NT2/D1 (cell line): ENCODE results near the gene CNOT11.

Experiments
- SUZ12 ChIP-seq: IDR thresholded peaks from 2 replicates; pipeline ENCODE4 v1.6.1; 2011; ENCODE audit not compliant: insufficient read length, insufficient read depth; ENCODE audit errors: extremely low read depth
- YY1 ChIP-seq: IDR thresholded peaks from 2 replicates; pipeline ENCODE4 v1.6.1; 2011; ENCODE audit not compliant: insufficient read length, insufficient read depth
- ZNF274 ChIP-seq: IDR thresholded peaks from 2 replicates; pipeline ENCODE4 v1.6.1; 2011; ENCODE audit warnings: mild to moderate bottlenecking, low read depth, low read length

DNA sequence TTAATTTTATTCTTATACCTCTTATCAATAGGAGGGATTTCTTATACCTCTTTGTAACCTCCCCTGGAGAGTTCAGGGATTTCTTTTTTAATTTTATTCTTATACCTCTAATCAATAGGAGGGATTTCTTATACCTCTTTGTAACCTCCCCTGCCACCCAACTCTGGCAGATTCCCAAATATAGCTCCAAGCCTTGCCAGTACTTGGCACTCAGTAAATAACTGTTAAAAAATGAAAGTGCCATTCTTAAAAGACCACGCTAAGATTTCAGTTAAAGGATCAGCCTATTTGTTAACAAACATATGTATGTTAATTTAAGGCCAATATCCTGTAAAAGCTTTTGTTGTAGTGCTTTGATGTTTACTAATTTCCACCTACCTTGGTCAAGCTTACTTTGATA is 51.0 kb downstream of the CNOT11 start:
- TF ChIP-seq ZNF274: no peak
- TF ChIP-seq YY1: no peak
- TF ChIP-seq SUZ12: no peak
